Stimulated activated CD4-positive, alpha-beta T cell treated with anti-CD3 and anti-CD28 coated beads, Interleukin-15, amount 100 ng/mL, for 1 hour (primary cell): ENCODE results near the gene MASP2.
A peak's percentile ranks its signal among the peaks of the same experiment; 100 is the strongest.
"Not testable (repeated sequence)": the region's sequence is repeated elsewhere in the genome, so short reads cannot be mapped to it uniquely, and the experiment has no call there.

Experiments
- DNase-seq, 2 donors: peaks; one replicate each; pipeline ENCODE4 v3.0.0-alpha.2; 2020; ENCODE audit warnings: low read depth in 1 of 2, low spot score in 1 of 2

The MASP2 gene

DNA sequence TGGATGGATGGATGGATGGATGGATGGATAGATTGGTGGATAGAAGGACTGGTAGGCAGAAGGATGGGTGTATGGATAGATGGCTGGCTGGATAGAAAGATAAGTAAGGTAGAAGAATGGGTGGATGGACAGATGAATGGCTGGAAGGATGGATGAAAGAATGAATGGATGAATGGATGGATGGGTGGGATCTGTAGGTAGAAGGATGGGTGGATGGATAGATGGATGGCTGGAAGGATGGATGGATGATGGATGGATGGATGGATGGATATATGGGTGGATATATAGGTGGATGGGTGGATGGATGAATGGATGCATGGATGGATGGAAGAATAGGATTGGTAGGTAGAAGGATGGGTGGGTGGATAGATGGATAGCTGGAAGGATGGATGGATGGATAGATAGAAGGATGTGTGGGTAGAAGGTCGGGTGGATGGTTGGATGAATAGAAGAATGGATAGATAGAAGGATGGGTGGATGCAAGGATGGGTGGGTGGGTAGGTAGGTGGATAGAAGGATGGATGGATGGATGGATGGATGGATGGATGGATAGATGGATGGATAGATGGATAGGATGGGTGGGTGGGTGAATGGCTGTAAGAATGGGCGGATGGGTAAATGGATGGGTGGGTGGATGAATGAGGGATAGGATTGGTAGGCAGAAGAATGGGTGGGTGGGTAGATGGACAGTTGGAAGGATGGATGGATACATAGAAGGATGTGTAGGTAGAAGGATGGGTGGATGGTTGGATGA lies 7.5 kb downstream of the MASP2 start:
- DNase-seq, result no peak

- DNase-seq, result peak; percentile 78 to 79
These were observed 9.3 kb downstream of the MASP2 start for GRCh38 chr1:11037740-11038182.

DNA sequence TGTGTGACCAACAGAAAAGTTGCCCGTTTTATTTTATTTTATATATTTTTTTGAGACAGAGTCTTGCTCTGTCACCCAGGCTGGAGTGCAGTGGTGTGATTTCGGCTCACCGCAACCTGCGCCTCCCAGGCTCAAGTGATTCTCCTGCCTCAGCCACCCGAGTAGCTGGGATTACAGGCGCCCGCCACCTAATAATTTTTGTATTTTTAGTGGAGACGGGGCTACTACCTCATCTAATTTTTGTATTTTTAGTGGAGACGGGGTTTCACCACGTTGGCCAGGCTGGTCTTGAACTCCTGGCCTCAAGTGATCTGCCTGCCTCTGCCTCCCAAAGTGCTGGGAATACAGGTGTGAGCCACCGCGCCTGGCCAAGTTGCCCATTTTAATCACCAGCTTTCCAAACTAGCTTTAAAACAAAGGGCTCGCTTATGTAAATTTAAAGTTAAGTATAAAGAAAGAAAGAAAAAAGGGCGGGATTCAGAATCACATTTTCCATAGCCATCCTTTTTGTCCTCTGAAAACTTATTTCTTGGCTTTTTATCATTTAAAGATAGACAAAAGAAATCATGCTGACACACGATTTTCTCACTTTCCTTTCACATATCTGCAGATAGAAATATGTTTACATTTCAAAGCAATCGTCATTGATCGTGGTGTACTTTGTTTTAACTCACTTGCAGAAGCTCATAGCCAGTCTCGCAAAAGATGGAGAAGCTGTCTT lies 9.9 kb downstream of the MASP2 start:
- not testable (repeated sequence) for DNase-seq

GRCh38 chr1:11031624-11032262 lies 15.3 kb downstream of the MASP2 start:
- no peak for DNase-seq

DNA sequence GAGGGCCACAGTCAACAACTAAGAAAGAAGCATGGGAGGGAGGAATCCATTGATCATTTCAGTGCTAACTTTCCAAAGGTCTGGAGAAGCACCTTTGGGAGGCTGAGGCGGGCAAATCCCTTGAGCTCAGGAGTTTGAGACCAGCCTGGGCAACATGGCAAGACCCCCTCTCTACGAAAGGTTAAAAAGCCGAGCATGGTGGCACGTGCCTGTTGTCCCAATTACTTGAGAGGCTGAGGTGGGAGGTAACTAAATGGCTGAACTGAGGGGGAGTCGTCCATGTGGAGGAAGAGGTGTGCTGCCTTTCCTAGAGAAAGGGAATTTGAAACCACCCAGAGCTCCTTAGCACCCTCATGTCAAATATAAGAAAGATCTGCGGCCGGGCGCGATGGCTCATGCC lies 16.2 kb downstream of the MASP2 start:
- no peak for DNase-seq

- no peak for DNase-seq
These were observed 19.0 kb downstream of the MASP2 start for GRCh38 chr1:11028018-11028417.

DNA sequence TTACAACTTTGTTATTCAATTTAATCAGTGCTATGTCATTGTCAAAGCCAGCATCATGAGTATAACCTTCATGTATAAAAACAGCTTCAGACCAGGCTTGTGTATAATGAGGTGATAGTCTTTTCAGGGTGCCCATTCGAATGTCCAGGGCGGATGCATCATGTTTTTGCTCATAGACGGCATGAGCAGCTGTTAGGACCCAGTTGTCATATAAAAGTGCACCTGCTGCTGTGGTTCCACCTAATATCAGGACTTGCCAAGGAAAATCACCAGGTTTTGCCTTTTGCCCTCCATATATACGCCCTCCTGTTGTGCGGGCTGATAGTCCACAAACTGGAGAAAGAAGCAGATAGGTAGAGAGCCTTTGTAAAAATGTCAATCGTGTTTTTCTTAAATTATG lies 19.7 kb downstream of the MASP2 start:
- DNase-seq, result no peak

DNA sequence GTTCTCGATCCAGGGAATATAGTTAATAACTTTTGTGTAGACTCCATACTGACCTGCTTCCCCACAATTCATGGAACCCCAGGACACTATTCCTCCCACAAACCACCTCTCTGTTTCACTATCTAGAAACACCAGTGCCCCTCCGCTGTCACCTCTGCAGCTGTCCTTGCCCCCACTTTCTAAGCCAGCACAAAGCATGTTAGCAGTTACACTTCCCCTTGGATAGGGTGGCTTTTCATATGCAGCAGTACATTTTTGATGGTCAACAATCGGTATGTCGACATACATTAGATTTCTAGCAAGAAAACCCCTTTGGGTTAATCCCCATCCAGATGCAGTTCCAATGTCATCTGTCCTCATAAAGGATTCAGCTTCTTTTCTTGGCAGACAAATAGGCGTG lies 20.1 kb downstream of the MASP2 start:
- DNase-seq, result no peak

GRCh38 chr1:11026052-11026451 lies 21.0 kb downstream of the MASP2 start:
- no peak for DNase-seq

GRCh38 chr1:11025618-11026017 lies 21.4 kb downstream of the MASP2 start:
- no peak for DNase-seq

GRCh38 chr1:11024874-11025203 lies 22.2 kb downstream of the MASP2 start:
- no peak for DNase-seq

DNA sequence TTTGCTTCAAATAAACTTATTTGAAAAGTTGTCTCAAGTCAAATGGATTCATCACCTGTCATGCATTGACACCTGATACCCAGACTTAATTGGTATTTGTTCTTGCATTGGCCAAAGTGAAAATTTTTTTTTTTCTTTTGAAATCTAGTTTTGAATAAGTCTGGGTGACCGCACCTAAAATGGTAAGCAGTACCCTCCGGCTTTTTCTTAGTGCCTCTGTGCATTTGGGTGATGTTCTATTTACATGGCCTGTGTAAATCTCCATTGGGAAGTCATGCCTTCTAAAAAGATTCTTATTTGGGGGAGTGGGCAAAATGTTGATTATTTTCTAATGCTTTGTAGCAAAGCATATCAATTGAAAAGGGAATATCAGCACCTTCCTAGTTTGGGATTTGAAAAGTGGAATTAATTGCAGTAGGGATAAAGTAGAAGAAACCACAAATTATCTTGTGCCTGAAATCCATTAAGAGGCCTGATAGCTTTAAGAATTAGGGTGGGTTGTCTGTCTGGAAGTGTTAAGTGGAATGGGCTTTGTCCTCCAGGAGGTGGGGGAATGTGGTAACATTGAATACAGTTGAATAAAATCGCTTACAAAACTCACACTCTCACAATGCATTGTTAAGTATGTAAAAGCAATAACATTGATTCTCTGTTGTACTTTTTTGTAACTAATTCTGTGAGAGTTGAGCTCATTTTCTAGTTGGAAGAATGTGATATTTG lies 22.7 kb downstream of the MASP2 start:
- no peak for DNase-seq

- DNase-seq, result no peak
These were observed 23.8 kb downstream of the MASP2 start for GRCh38 chr1:11023201-11023600.

GRCh38 chr1:11019971-11020370 lies 27.1 kb downstream of the MASP2 start:
- no peak for DNase-seq

GRCh38 chr1:11019358-11019757 lies 27.7 kb downstream of the MASP2 start:
- DNase-seq, result not testable (repeated sequence)

DNA sequence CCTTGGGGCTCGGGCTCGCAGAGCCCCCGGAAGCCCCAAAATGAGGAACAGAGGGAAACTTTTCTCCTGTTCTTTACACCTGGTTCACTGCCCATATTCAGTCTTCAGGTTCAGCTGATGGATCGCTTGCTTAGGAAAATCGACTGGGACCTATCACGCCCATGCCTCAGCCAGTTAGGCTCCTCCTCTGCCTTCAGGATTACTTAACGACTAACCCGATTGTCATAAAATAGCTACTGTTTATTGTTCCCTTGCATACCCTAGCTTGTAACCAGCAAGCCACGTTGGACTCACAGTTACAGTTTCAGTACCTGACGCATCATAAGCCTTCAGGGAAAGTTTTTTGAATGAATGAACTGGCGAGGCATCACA lies 33.9 kb downstream of the MASP2 start:
- no peak for DNase-seq

DNA sequence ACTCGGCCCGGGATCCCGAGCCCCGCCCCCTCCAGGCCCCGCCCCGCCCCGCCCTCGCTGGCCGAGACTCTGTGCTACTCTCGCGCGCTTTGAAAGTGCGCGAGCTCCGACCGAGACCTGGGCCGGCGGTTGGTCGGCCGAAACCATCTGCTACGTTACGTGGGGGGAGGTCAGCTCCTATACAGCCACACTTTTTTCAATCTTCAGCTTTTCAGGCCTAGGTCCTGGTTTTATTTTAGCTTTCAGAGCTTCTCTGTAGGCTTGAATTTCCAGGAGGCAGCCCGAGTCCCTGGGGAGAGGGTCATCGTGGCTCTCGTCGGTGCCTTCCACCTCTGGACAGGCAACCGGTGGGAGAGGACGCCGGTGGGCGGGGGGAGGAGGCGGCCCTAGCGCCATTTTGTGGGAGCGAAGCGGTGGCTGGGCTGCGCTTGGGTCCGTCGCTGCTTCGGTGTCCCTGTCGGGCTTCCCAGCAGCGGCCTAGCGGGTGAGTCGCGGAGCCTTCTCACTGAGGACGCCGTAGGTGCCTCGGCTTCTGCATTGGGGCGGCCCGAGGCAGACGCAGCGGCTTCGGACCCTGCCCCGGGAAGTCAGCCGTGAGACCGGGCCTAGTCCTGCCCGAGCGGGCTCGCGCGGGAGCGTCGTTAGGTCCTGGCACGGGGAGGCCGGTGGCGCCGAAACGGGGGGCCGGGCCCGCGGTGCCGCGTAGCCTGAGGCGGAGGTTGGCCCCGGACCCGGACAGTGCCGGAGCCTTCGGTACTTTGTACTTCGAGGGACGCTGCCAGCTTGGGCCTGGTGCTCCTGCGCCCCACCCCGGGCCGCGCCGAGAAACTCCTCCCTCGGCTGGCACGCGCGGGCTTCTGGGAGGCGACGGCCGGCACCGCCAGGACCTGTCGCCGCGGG lies 34.5 kb downstream of the MASP2 start, which contains the start of gene TARDBP:
TSS of gene TARDBP (plus strand) at position 395 of the 900 bp plus-strand sequence. CDS start 1,074 bp downstream, outside the sequence.
- DNase-seq, result peak; percentile 84 to 87

GRCh38 chr1:11000526-11000925 lies 46.5 kb downstream of the MASP2 start:
- DNase-seq, result no peak

GRCh38 chr1:10996100-10996499 lies 50.9 kb downstream of the MASP2 start:
- no peak for DNase-seq

- DNase-seq, result no peak
These were observed 54.2 kb downstream of the MASP2 start for GRCh38 chr1:10992864-10993263.
